Esophagus muscularis mucosa (tissue), 4 donors: ENCODE data around the gene PDE1A. TPM values are rescaled to one million over a fixed set of nuclear protein-coding genes. Genes with fewer than 3 reads are reported as not detected.

Source experiments
- DNase-seq: peaks from one replicate; pipeline ENCODE4 v3.0.0-alpha.2; 2017; ENCODE audit errors: extremely low spot score
- H3K27ac ChIP-seq, 4 donors: fragments of 200-600 bp; sonication (generic); replicated peaks in 1 of 4; 1 replicate in 3 of 4; 2 replicates in 1 of 4; pipeline ENCODE4 v1.5.1; 2016 to 2019; ENCODE audit warnings: mild to moderate bottlenecking in 1 of 4
- H3K27me3 ChIP-seq, 4 donors: fragments of 200-600 bp; sonication (generic); one replicate each; pipeline versions ENCODE4 v1.5.1 to v1.6.0; 2016 to 2019
- H3K36me3 ChIP-seq, 4 donors: fragments of 200-600 bp; sonication (generic); one replicate each; pipeline ENCODE4 v1.5.1; 2016 to 2019
- H3K4me1 ChIP-seq, 4 donors: fragments of 200-600 bp; sonication (generic); one replicate each; pipeline ENCODE4 v1.5.1; 2016 to 2019
- H3K4me3 ChIP-seq, 4 donors: fragments of 200-600 bp; sonication (generic); 1 replicate in 2 of 4; 2 replicates in 2 of 4; pipeline ENCODE4 v1.5.1; 2016 to 2019; ENCODE audit warnings: mild to moderate bottlenecking in 4 of 4, moderate library complexity in 1 of 4
- H3K9me3 ChIP-seq, 4 donors: fragments of 200-600 bp; sonication (generic); 1 replicate in 3 of 4; 2 replicates in 1 of 4; pipeline ENCODE4 v1.5.1; 2016 to 2019
- EP300 ChIP-seq: sonication (generic); formaldehyde crosslinking; IDR thresholded peaks from one replicate; pipeline ENCODE4 v1.6.1; 2017; ENCODE audit warnings: antibody characterized with exemption
- POLR2A ChIP-seq: fragments of 450-650 bp; IDR thresholded peaks from one replicate; pipeline ENCODE4 v1.6.1; 2017; ENCODE audit warnings: antibody characterized with exemption, moderate library complexity, mild to moderate bottlenecking, low read depth
- POLR2AphosphoS5 ChIP-seq, 2 donors: sonication (generic); formaldehyde crosslinking; IDR thresholded peaks; one replicate each; pipeline ENCODE4 v1.6.1; 2017; ENCODE audit warnings: antibody characterized with exemption in 2 of 2
- WGBS: methylation state at CpG from one replicate; pipeline ENCODE4 v1.1.5; 2018; 5-methylcytosine and 5-hydroxymethylcytosine counted together
- intact Hi-C: fragments of 100-400 bp; cut with DNase I; formaldehyde crosslinking; loops from one replicate; pipeline ENCODE4 v1.15.1; 2023
- total RNA-seq, 4 donors: library from RNA; depleted of rRNA; stranded (reverse); fragments of >200 nt; gene quantifications; one replicate each; pipeline versions ENCODE4 v1.1.0 to v1.2.1, GENCODE V29; 2016
- TF ChIP-seq, protein P1 (sequence below), 3 experiments: fragments of 200-600 bp in 2 of 3; fragments of 450-650 bp in 1 of 3; sonication (generic) in 2 of 3; IDR thresholded peaks; one replicate each; pipeline ENCODE4 v1.5.1; 2017 to 2019; ENCODE audit warnings: antibody characterized with exemption in 3 of 3, mild to moderate bottlenecking in 2 of 3, moderate library complexity in 1 of 3

Gene PDE1A
- total RNA-seq, 4 donors from 2014 or later: 10.2 to 13.6 (median 10.9) TPM

DNA sequence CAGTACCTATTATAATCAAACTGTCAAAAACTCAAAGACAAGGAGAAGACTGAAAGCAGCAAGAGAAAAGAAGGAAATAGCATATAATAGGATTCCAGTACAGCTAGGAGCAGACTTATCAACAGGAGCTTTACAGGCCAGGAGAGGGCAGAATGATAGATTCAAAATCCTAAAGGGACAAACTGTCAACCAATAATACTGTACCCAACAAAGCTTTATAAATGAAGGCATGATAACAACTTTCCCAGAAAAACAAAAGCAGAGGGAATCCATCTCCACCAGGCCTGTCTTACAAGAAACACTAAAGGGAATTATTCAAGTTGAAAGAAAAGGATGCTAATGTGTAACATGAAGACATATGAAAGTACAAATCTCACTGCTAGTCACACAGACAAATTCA, 42.0 kb downstream of the PDE1A start:
- H3K9me3 ChIP-seq: peaks cover 0 to 15% (median 6%) of the 10 kb centered on the region in 4 donors
- peaks cover 0 to under 1% (median 0%) of the 10 kb centered on the region in 4 donors for H3K4me1 ChIP-seq
- H3K27me3 ChIP-seq: no peaks in the 10 kb centered on the region
- no peak overlapping the region for H3K27ac ChIP-seq
- no peaks in the 10 kb centered on the region for H3K36me3 ChIP-seq
- intact Hi-C loops: no loop called here
- H3K4me3 ChIP-seq: no peak overlapping the region
- TF ChIP-seq POLR2AphosphoS5 (IDR thresholded peaks at IDR 0.05) (no peak), EP300 (no peak)
- TF ChIP-seq, protein P1, sequence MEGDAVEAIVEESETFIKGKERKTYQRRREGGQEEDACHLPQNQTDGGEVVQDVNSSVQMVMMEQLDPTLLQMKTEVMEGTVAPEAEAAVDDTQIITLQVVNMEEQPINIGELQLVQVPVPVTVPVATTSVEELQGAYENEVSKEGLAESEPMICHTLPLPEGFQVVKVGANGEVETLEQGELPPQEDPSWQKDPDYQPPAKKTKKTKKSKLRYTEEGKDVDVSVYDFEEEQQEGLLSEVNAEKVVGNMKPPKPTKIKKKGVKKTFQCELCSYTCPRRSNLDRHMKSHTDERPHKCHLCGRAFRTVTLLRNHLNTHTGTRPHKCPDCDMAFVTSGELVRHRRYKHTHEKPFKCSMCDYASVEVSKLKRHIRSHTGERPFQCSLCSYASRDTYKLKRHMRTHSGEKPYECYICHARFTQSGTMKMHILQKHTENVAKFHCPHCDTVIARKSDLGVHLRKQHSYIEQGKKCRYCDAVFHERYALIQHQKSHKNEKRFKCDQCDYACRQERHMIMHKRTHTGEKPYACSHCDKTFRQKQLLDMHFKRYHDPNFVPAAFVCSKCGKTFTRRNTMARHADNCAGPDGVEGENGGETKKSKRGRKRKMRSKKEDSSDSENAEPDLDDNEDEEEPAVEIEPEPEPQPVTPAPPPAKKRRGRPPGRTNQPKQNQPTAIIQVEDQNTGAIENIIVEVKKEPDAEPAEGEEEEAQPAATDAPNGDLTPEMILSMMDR (IDR thresholded peaks at IDR 0.05): no peak
- DNase-seq: no peak

DNA sequence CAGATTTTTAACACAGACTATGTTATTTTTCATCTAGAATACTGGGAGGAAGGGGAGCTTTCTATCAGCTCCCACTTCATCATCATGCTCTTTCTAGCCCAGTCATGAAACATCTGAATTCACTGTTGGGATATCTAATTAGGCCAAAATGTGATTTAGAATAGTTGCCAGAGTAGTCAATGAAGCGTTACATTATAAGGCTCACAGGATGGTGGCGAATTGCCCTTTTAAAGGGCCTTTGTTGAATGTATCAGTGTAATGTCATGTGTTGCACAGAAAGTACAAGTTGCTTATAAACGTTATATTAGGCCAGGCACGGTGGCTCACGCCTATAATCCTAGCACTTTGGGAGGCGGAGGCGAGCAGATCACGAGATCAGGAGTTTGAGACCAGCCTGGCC, 45.6 kb downstream of the PDE1A start:
- TF ChIP-seq, protein P1 (IDR thresholded peaks at IDR 0.05): no peak
- TF ChIP-seq EP300 (no peak), POLR2AphosphoS5 (IDR thresholded peaks at IDR 0.05) (no peak), POLR2A (no peak)

DNA sequence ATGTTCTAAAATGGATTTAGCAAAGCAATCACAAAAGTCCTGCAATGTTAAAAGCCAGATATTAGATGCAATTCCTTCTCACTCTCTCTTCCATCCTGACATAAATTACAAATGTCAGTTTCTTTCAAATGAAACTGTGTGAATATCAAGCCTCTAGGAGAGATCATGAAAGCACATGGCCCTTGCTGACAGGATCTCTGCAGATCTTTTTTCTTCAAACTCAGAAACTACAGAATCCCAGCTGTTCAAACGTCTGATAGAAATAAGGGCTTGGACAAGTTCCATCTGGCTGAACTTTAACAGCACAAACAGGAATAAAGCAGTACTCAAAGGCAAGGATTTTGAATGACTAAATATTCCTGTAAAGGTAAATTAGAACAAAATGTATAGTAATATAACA, 47.6 kb downstream of the PDE1A start:
- no peaks in the 10 kb centered on the region for H3K36me3 ChIP-seq
- 3% methylated on average over 1 of the region's 1 CpG for WGBS
- intact Hi-C loops: no loop called here
- H3K27ac ChIP-seq: no peak overlapping the region
- H3K4me1 ChIP-seq: peaks cover 0 to 9% (median 8%) of the 10 kb centered on the region in 4 donors
- H3K9me3 ChIP-seq: peaks cover 0 to 18% (median 4%) of the 10 kb centered on the region in 4 donors
- H3K27me3 ChIP-seq: no peaks in the 10 kb centered on the region
- no peak overlapping the region for H3K4me3 ChIP-seq
- TF ChIP-seq POLR2AphosphoS5 (IDR thresholded peaks at IDR 0.05) (no peak), EP300 (no peak), POLR2A (no peak)
- TF ChIP-seq, protein P1 (IDR thresholded peaks at IDR 0.05): no peak
- DNase-seq: no peak

More for the DNA sequence above, 45.6 kb downstream of the PDE1A start:
- 85% methylated on average over 8 of the region's 8 CpGs for WGBS
- no peak for DNase-seq
- H3K4me1 ChIP-seq: peaks cover 0 to 9% (median 8%) of the 10 kb centered on the region in 4 donors
- no peak overlapping the region for H3K4me3 ChIP-seq
- no peak overlapping the region for H3K27ac ChIP-seq
- H3K36me3 ChIP-seq: no peaks in the 10 kb centered on the region
- intact Hi-C loops: no loop called here
- no peaks in the 10 kb centered on the region for H3K27me3 ChIP-seq
- H3K9me3 ChIP-seq: peaks cover 0 to 23% (median 9%) of the 10 kb centered on the region in 4 donors

DNA sequence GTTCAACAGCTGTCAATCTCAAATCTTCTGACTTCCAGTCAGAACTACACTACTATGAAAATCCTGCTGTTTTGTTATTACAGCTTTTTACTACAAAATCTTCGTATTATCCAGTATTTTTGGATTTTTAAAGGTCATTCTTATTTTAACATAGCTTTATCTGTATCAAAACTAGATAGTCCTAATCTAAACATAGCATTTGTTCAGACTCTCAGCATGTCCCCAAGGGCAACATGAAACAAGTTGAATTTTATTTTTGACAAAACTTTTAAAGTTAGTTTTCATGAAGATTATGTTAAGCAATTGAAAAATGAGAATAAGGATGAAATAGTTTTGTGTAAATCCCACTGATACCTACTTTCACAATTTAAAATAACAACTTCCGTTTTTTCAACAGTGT, 48.1 kb downstream of the PDE1A start:
- Histone ChIP-seq H3K27ac (no peak overlapping the region), H3K27me3 (no peaks in the 10 kb centered on the region), H3K36me3 (no peaks in the 10 kb centered on the region), H3K9me3 (peaks cover 0 to 18% (median 4%) of the 10 kb centered on the region in 4 donors), H3K4me1 (peaks cover 0 to 9% (median 8%) of the 10 kb centered on the region in 4 donors), H3K4me3 (no peak overlapping the region)
- TF ChIP-seq, protein P1 (IDR thresholded peaks at IDR 0.05): no peak
- TF ChIP-seq EP300 (no peak), POLR2AphosphoS5 (IDR thresholded peaks at IDR 0.05) (no peak), POLR2A (no peak)
- intact Hi-C loops: no loop called here
- 48% methylated on average over 2 of the region's 2 CpGs for WGBS
- DNase-seq: no peak

DNA sequence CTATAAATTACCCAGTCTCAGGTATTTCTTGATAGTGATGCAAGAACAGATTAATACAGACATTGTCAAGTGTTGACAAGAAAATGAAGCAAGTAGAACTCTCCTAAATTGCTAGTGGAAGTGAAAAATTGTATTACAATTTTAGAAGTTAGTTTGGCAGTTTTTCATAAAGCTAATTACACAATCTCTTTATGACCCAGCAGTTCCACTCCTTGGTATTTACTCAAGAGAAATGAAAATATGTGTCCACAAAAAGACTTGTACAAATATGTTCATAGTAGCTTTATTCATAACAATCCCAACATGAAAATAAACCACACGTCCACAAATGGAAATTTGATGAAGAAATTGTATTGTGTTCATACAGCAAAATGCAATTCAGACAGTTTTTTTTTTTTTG, 49.4 kb downstream of the PDE1A start:
- Histone ChIP-seq H3K27me3 (no peaks in the 10 kb centered on the region), H3K9me3 (peaks cover 0 to 18% (median 4%) of the 10 kb centered on the region in 4 donors), H3K27ac (no peak overlapping the region), H3K36me3 (no peaks in the 10 kb centered on the region), H3K4me3 (no peak overlapping the region), H3K4me1 (peaks cover 6 to 17% (median 14%) of the 10 kb centered on the region in 4 donors)
- no peak for TF ChIP-seq EP300
- TF ChIP-seq, protein P1 (IDR thresholded peaks at IDR 0.05): no peak
- no peak for TF ChIP-seq POLR2A
- no peak for TF ChIP-seq POLR2AphosphoS5 (IDR thresholded peaks at IDR 0.05)
- 88% methylated on average over 1 of the region's 1 CpG for WGBS
- DNase-seq: no peak
- intact Hi-C loops: no loop called here
